H1 (cell line): ENCODE results near the gene C11orf98. TPM values are rescaled to one million over a fixed set of nuclear protein-coding genes. Genes with fewer than 3 reads are reported as not detected.

ENCODE experiments used
- CTCF ChIA-PET: fragments of 300-600 bp; sonication (Branson Sonifier 250); formaldehyde crosslinking; loops from one replicate; lab custom pipeline; 2021; ENCODE audit not compliant: partially characterized antibody; lab: Charles Lee
- POLR2A ChIA-PET: fragments of 300-600 bp; sonication (Branson Sonifier 250); formaldehyde crosslinking; loops from one replicate; lab custom pipeline; 2021; ENCODE audit warnings: inconsistent platforms; ENCODE audit not compliant: partially characterized antibody; lab: Charles Lee
- DNase-seq, 2 experiments: peaks; one replicate each; pipeline versions ENCODE4 v3.0.0 to v3.0.0-alpha.2; 2010 to 2022; ENCODE audit warnings: low spot score in 2 of 2, low read depth in 1 of 2, mixed read lengths in 1 of 2
- FAIRE-seq: peaks from 2 replicates; lab custom pipeline; 2011; peaks lifted over from hg19 to GRCh38; lab: Jason Lieb, UNC
- H2AFZ ChIP-seq: 2 replicates; pipeline ENCODE4 v1.8.1; 2012; ENCODE audit warnings: low read length, inconsistent platforms
- H2AK5ac ChIP-seq: 2 replicates; pipeline ENCODE4 v1.6.1; 2013; ENCODE audit warnings: low read depth, low read length
- H2BK120ac ChIP-seq: replicated peaks from 2 replicates; pipeline ENCODE3; 2013; ENCODE audit warnings: low read depth, low read length, inconsistent platforms
- H2BK12ac ChIP-seq: 2 replicates; pipeline ENCODE4 v1.6.1; 2013; ENCODE audit warnings: low read depth, low read length
- H2BK15ac ChIP-seq: 2 replicates; pipeline ENCODE4 v1.6.1; 2013; ENCODE audit warnings: low read length
- H2BK20ac ChIP-seq: 2 replicates; pipeline ENCODE4 v1.6.1; 2013; ENCODE audit warnings: low read length
- H2BK5ac ChIP-seq: 2 replicates; pipeline ENCODE4 v1.6.1; 2013; ENCODE audit warnings: low read depth, low read length
- H3K14ac ChIP-seq: 2 replicates; pipeline ENCODE4 v1.6.1; 2013; ENCODE audit warnings: inconsistent platforms; ENCODE audit not compliant: insufficient read length
- H3K18ac ChIP-seq: 2 replicates; pipeline ENCODE4 v1.6.1; 2013; ENCODE audit warnings: low read length; ENCODE audit errors: extremely low read depth
- H3K23ac ChIP-seq: 2 replicates; pipeline ENCODE4 v1.6.1; 2013; ENCODE audit warnings: inconsistent platforms; ENCODE audit not compliant: insufficient read length
- H3K23me2 ChIP-seq: 2 replicates; pipeline ENCODE4 v1.6.1; 2013; ENCODE audit warnings: low read depth, low read length
- H3K27ac ChIP-seq: 2 replicates; pipeline ENCODE4 v1.6.1; 2011; ENCODE audit warnings: low read depth, low read length, inconsistent platforms
- H3K27me3 ChIP-seq, 4 experiments: replicated peaks in 1 of 4; 1 replicate in 1 of 4; 2 replicates in 3 of 4; pipeline versions ENCODE4 v1.6.1 to v1.8.1; 2011 to 2013; ENCODE audit warnings: low read length in 3 of 4, mild to moderate bottlenecking in 3 of 4, inconsistent platforms in 2 of 4, mixed read lengths in 2 of 4, moderate library complexity in 1 of 4; ENCODE audit not compliant: control insufficient read depth in 3 of 4, insufficient read depth in 3 of 4; ENCODE audit errors: extremely low read depth in 1 of 4
- H3K36me3 ChIP-seq, 4 experiments: 2 replicates each; pipeline versions ENCODE4 v1.6.1 to v1.8.1; 2011 to 2013; ENCODE audit warnings: mild to moderate bottlenecking in 4 of 4, low read length in 3 of 4, moderate library complexity in 2 of 4, control low read depth in 1 of 4, inconsistent platforms in 1 of 4; ENCODE audit not compliant: insufficient read depth in 4 of 4, control insufficient read depth in 2 of 4
- H3K4ac ChIP-seq: replicated peaks from 2 replicates; pipeline ENCODE3; 2013; ENCODE audit warnings: low read length, low read depth, mixed read lengths, inconsistent platforms; ENCODE audit not compliant: insufficient read length
- H3K4me1 ChIP-seq, 4 experiments: replicated peaks in 1 of 4; 1 replicate in 1 of 4; 2 replicates in 3 of 4; pipeline versions ENCODE4 v1.6.1 to v1.8.1; 2011 to 2013; ENCODE audit warnings: low read length in 3 of 4, inconsistent platforms in 2 of 4, mixed read lengths in 1 of 4; ENCODE audit not compliant: insufficient read depth in 4 of 4, control insufficient read depth in 3 of 4
- H3K4me2 ChIP-seq, 2 experiments: 2 replicates each; pipeline versions ENCODE4 v1.6.1 to v1.8.1; 2011 to 2013; ENCODE audit warnings: low read depth in 2 of 2, low read length in 2 of 2, control low read depth in 1 of 2, inconsistent platforms in 1 of 2, mild to moderate bottlenecking in 1 of 2; ENCODE audit not compliant: insufficient read depth in 1 of 2
- H3K4me3 ChIP-seq, 4 experiments: fragments of 200-600, 300-600 bp in 1 of 4; sonication (generic), shearing (Covaris generic), sonication (Bioruptor Twin) in 1 of 4; 2 replicates each; pipeline versions ENCODE4 v1.5.1 to v1.8.1; 2011 to 2016; ENCODE audit warnings: low read length in 4 of 4, low read depth in 3 of 4, control low read depth in 2 of 4, inconsistent platforms in 2 of 4, mild to moderate bottlenecking in 2 of 4, mixed read lengths in 1 of 4, moderate library complexity in 1 of 4; ENCODE audit not compliant: insufficient read depth in 2 of 4; ENCODE audit errors: extremely low read depth in 1 of 4
- H3K56ac ChIP-seq: replicated peaks from 2 replicates; pipeline ENCODE3; 2013; ENCODE audit warnings: low read depth, mild to moderate bottlenecking, mixed read lengths, low read length, inconsistent platforms; ENCODE audit not compliant: insufficient read length
- H3K79me1 ChIP-seq: 2 replicates; pipeline ENCODE4 v1.6.1; 2013; ENCODE audit warnings: low read depth, low read length, control low read depth
- H3K79me2 ChIP-seq, 2 experiments: 2 replicates each; pipeline versions ENCODE4 v1.6.1 to v1.8.1; 2012 to 2013; ENCODE audit warnings: low read length in 2 of 2, mild to moderate bottlenecking in 2 of 2, inconsistent platforms in 1 of 2; ENCODE audit not compliant: insufficient read depth in 2 of 2, control insufficient read depth in 1 of 2
- H3K9ac ChIP-seq, 4 experiments: replicated peaks in 1 of 4; 1 replicate in 1 of 4; 2 replicates in 3 of 4; pipeline versions ENCODE4 v1.6.1 to v1.8.1; 2011 to 2013; ENCODE audit warnings: low read depth in 3 of 4, low read length in 3 of 4, control low read depth in 2 of 4, mild to moderate bottlenecking in 2 of 4, moderate library complexity in 2 of 4, inconsistent platforms in 1 of 4; ENCODE audit errors: extremely low read depth in 1 of 4
- H3K9me3 ChIP-seq, 2 experiments: 2 replicates each; pipeline versions ENCODE4 v1.6.1 to v1.8.1; 2012 to 2013; ENCODE audit warnings: mild to moderate bottlenecking in 2 of 2, moderate library complexity in 2 of 2, control low read depth in 1 of 2, inconsistent platforms in 1 of 2, low read depth in 1 of 2, low read length in 1 of 2, mixed read lengths in 1 of 2; ENCODE audit not compliant: insufficient read depth in 2 of 2
- H4K20me1 ChIP-seq, 2 experiments: replicated peaks in 1 of 2; 2 replicates each; pipeline versions ENCODE3 to v1.8.1; 2011 to 2013; ENCODE audit warnings: inconsistent platforms in 2 of 2, low read length in 2 of 2, mild to moderate bottlenecking in 1 of 2; ENCODE audit not compliant: insufficient read depth in 2 of 2, control insufficient read depth in 1 of 2
- H4K5ac ChIP-seq: 2 replicates; pipeline ENCODE4 v1.6.1; 2013; ENCODE audit warnings: low read length, low read depth, mixed read lengths, inconsistent platforms; ENCODE audit not compliant: insufficient read length
- H4K8ac ChIP-seq: 2 replicates; pipeline ENCODE4 v1.8.0; 2013; ENCODE audit warnings: mild to moderate bottlenecking, moderate library complexity, low read length, inconsistent platforms; ENCODE audit not compliant: insufficient read depth; ENCODE audit errors: extremely low read depth
- H4K91ac ChIP-seq: replicated peaks from 2 replicates; pipeline ENCODE3; 2013; ENCODE audit warnings: low read length, mixed read lengths, inconsistent platforms; ENCODE audit not compliant: insufficient read length
- BRCA1 ChIP-seq: IDR thresholded peaks from 2 replicates; pipeline ENCODE4 v1.6.1; 2012; ENCODE audit warnings: low read depth, low read length, improper control_type of control experiment
- CBX5 ChIP-seq: fragments of 300-800, 300-1000 bp; sonication (generic); IDR thresholded peaks from 2 replicates; pipeline ENCODE4 v1.7.1; 2016; ENCODE audit warnings: antibody characterized with exemption, low read length, low read depth
- CBX8 ChIP-seq: fragments of 300-800, 300-1000 bp; sonication (generic); IDR thresholded peaks from 2 replicates; pipeline ENCODE4 v1.7.1; 2016; ENCODE audit warnings: low read depth, low read length, borderline replicate concordance
- EP300 ChIP-seq, 2 experiments: IDR thresholded peaks; 1 replicate in 1 of 2; 2 replicates in 1 of 2; pipeline ENCODE4 v1.6.1; 2011 to 2012; ENCODE audit warnings: low read depth in 2 of 2, low read length in 2 of 2, mild to moderate bottlenecking in 2 of 2, borderline replicate concordance in 1 of 2, inconsistent platforms in 1 of 2, moderate library complexity in 1 of 2
- HDAC6 ChIP-seq: IDR thresholded peaks from one replicate; pipeline ENCODE4 v1.7.1; 2012; ENCODE audit warnings: low read depth, mild to moderate bottlenecking, inconsistent platforms, low read length, moderate library complexity
- KDM4A ChIP-seq: IDR thresholded peaks from one replicate; pipeline ENCODE4 v1.7.1; 2012; ENCODE audit warnings: low read depth, mild to moderate bottlenecking, moderate library complexity, low read length, inconsistent platforms; ENCODE audit not compliant: severe bottlenecking
- MAX ChIP-seq: IDR thresholded peaks from 2 replicates; pipeline ENCODE4 v1.6.1; 2012; ENCODE audit warnings: inconsistent platforms
- RNF2 ChIP-seq: fragments of 200-900, 300-1000 bp; sonication (generic); IDR thresholded peaks from 2 replicates; pipeline ENCODE4 v1.7.1; 2016; ENCODE audit warnings: borderline replicate concordance, low read depth, mild to moderate bottlenecking, antibody characterized with exemption, low read length; ENCODE audit not compliant: poor library complexity, severe bottlenecking; ENCODE audit errors: missing control alignments
- RXRA ChIP-seq: IDR thresholded peaks from 2 replicates; pipeline ENCODE4 v1.6.1; 2011; ENCODE audit warnings: low read depth, mild to moderate bottlenecking, low read length, moderate library complexity; ENCODE audit not compliant: insufficient read depth
- SIN3A ChIP-seq, 2 experiments: IDR thresholded peaks in 1 of 2; conservative IDR thresholded peaks in 1 of 2; 2 replicates each; pipeline ENCODE4 v1.6.1; 2011 to 2012; ENCODE audit warnings: low read length in 2 of 2, improper control_type of control experiment in 1 of 2, low read depth in 1 of 2, mild to moderate bottlenecking in 1 of 2
- SIX5 ChIP-seq: IDR thresholded peaks from 2 replicates; pipeline ENCODE4 v1.6.1; 2011; ENCODE audit warnings: mild to moderate bottlenecking, low read depth, low read length
- TCF12 ChIP-seq: IDR thresholded peaks from 2 replicates; pipeline ENCODE4 v1.6.1; 2011; ENCODE audit warnings: low read depth, mild to moderate bottlenecking, low read length
- YY1 ChIP-seq: IDR thresholded peaks from 2 replicates; pipeline ENCODE4 v1.6.1; 2011; ENCODE audit warnings: low read depth, mild to moderate bottlenecking, low read length
- WGBS, 2 experiments: shearing (Covaris generic) in 1 of 2; methylation state at CpG; one replicate each; pipeline versions ENCODE4 v1.1.6 to v1.1.7; 2013 to 2015; ENCODE audit warnings: low lambda C conversion rate in 2 of 2, mixed read lengths in 2 of 2, inconsistent platforms in 1 of 2, low coverage in 1 of 2, missing lambda C conversion rate in 1 of 2; ENCODE audit not compliant: insufficient replicate concordance in 2 of 2, insufficient coverage in 1 of 2, insufficient read length in 1 of 2; ENCODE audit errors: extremely low coverage in 1 of 2, missing lambda C conversion rate in 1 of 2; 5-methylcytosine and 5-hydroxymethylcytosine counted together
- polyA plus RNA-seq, 7 experiments: library from polyadenylated mRNA; depleted of rRNA in 3 of 7; stranded (reverse) in 5 of 7; unstranded in 2 of 7; fragments of >200 nt in 5 of 7; fragments of 200-250 nt in 2 of 7; gene quantifications; 1 replicate in 5 of 7; 2 replicates in 1 of 7; 4 replicates in 1 of 7; pipeline versions ENCODE4 v1.2.1 to v1.2.3, GENCODE V29; 2011 to 2013; ENCODE audit warnings: missing spikeins in 2 of 7, mixed read lengths in 2 of 7
- total RNA-seq: library from RNA; stranded (reverse); fragmentation: NEBNext Ultra II Directional; extraction: Animal tissue kit (Norgen Biotek cat#: 25700); gene quantifications from 2 replicates; pipeline ENCODE4 v1.2.1, GENCODE V29; 2021

The C11orf98 gene
- total and polyA plus RNA-seq, 2 of the 8 experiments (the other 6 are each of a cell fraction or from before 2014, with no cell fraction given), result 68.0 to 171 TPM

GRCh38 chr11:62649486-62649885, 15.5 kb downstream of the C11orf98 start:
- Histone ChIP-seq H2BK15ac (no peak overlapping the region), H2AK5ac (no peak overlapping the region), H3K79me2 (peaks cover 15 to 40% of the 10 kb centered on the region in 2 experiments), H2AFZ (no peak overlapping the region), H3K27me3 (no peaks in the 10 kb centered on the region), H3K4me3 (no peak overlapping the region), H3K36me3 (peaks cover 0 to 17% (median 7%) of the 10 kb centered on the region in 4 experiments; a peak in 5 of 8 replicates), H3K27ac (no peak overlapping the region), H2BK120ac (no peak overlapping the region), H3K4ac (no peak overlapping the region), H4K20me1 (peaks cover 3 to 23% of the 10 kb centered on the region in 2 experiments), H3K14ac (no peak overlapping the region), H4K91ac (no peak overlapping the region), H3K4me1 (no peaks in the 10 kb centered on the region; a peak in 2 of 7 replicates), H3K9me3 (no peaks in the 10 kb centered on the region), H2BK5ac (no peak overlapping the region), H3K23me2 (peaks cover 8% of the 10 kb centered on the region), H4K8ac (no peak overlapping the region; the same call in 1 of the 2 replicates), H3K23ac (no peak overlapping the region), H2BK12ac (no peak overlapping the region), H3K9ac (no peak overlapping the region; a peak in 1 of 7 replicates), H4K5ac (no peak overlapping the region), H3K18ac (no peak overlapping the region), H3K4me2 (no peak overlapping the region), H3K56ac (no peak overlapping the region), H2BK20ac (no peak overlapping the region), H3K79me1 (peaks cover 7% of the 10 kb centered on the region)
- CTCF ChIA-PET, result interaction anchor here (0.6 to 3.2 kb wide), 9 partner anchors 14 to 1199 kb away, joined by 3 to 14 read pairs (median 3); partner anchors contain the start of gene LRRN4CL
- DNase-seq (no peak), FAIRE-seq (no peak)
- WGBS, 2 experiments, result 94% methylated on average over 11 of the region's 11 CpGs; no CpG with 5 or more reads in 1 of the 2 experiments
- POLR2A ChIA-PET, result interaction anchor here (0.6 to 50.4 kb wide), 8 partner anchors 7 to 337 kb away, joined by 3 to 2041 read pairs (median 20); partner anchors contain the start of genes B3GAT3, BSCL2, C11orf98 and CSKMT
- TF ChIP-seq KDM4A (no peak), EP300 (IDR thresholded peaks at IDR 0.05; ENCODE audit: borderline replicate concordance in 1 of 2, low read depth in 2 of 2, low read length in 2 of 2) (no peak), SIX5 (no peak), HDAC6 (no peak), BRCA1 (no peak), RNF2 (no peak), YY1 (no peak), TCF12 (no peak), CBX5 (no peak), MAX (no peak), RXRA (no peak), CBX8 (no peak), SIN3A (conservative IDR thresholded peaks at IDR 0.05 in 1 of 2, IDR thresholded peaks at IDR 0.05 in 1 of 2; ENCODE audit: low read depth in 1 of 2, low read length in 2 of 2) (no peak)
